ENCODE results near the gene RSPH4A.
A peak's percentile ranks its signal among the peaks of the same experiment; 100 is the strongest.
"Not testable (repeated sequence)": the region's sequence is repeated elsewhere in the genome, so short reads cannot be mapped to it uniquely, and the experiment has no call there.

RSPH4A gene
- long read RNA-seq, donor 1 = 0 reads
- long read RNA-seq, donor 2 = 0 reads
- long read RNA-seq, donor 3 = 0 reads
- long read RNA-seq, donor 4 = 0 reads
- long read RNA-seq, donor 5, partial matches to known transcripts = 0 of 1 reads
- long read RNA-seq, donor 5, other reads (novel, unspliced or antisense) = 0 of 1 reads
- long read RNA-seq, donor 6 = 0 reads
- long read RNA-seq, donor 7 = 0 reads
- long read RNA-seq, donor 8 = 0 reads

- peak; percentile 78 for DNase-seq
These were observed at the start of gene RSPH4A for GRCh38 chr6:116615937-116616736. TSS of gene RSPH4A (plus strand) at chr6:116616479. CDS start at chr6:116616624, 145 bp downstream.

- DNase-seq = no peak
These were observed 48.2 kb upstream of the RSPH4A start for GRCh38 chr6:116568111-116568510.

GRCh38 chr6:116568821-116569755 lies 47.2 kb upstream of the RSPH4A start:
- no peak for DNase-seq

- DNase-seq = peak; percentile 94
These were observed 45.2 kb upstream of the RSPH4A start, which contains the start of gene RWDD1 for GRCh38 chr6:116570856-116571682. TSS of gene RWDD1 (plus strand) at chr6:116571504. CDS start at chr6:116571583, 79 bp downstream.

- no peak for DNase-seq
These were observed 44.6 kb upstream of the RSPH4A start for GRCh38 chr6:116571683-116572000.

- DNase-seq = peak; percentile 40
These were observed 44.1 kb upstream of the RSPH4A start for GRCh38 chr6:116572162-116572561.

- no peak for DNase-seq
These were observed 41.1 kb upstream of the RSPH4A start for GRCh38 chr6:116575227-116575626.

- no peak for DNase-seq
These were observed 38.8 kb upstream of the RSPH4A start for GRCh38 chr6:116577486-116577885.

GRCh38 chr6:116578335-116578734 lies 37.9 kb upstream of the RSPH4A start:
- DNase-seq = no peak

GRCh38 chr6:116579143-116579542 lies 37.1 kb upstream of the RSPH4A start:
- no peak for DNase-seq

- no peak for DNase-seq
These were observed 36.1 kb upstream of the RSPH4A start for GRCh38 chr6:116580198-116580597.

- no peak for DNase-seq
These were observed 30.0 kb upstream of the RSPH4A start for GRCh38 chr6:116586276-116586675.

- DNase-seq = no peak
These were observed 29.5 kb upstream of the RSPH4A start for GRCh38 chr6:116586738-116587137.

- DNase-seq = no peak
These were observed 21.0 kb upstream of the RSPH4A start for GRCh38 chr6:116595247-116595646.

- DNase-seq = no peak
These were observed 19.5 kb upstream of the RSPH4A start for GRCh38 chr6:116596815-116597214.

- not testable (repeated sequence) for DNase-seq
These were observed 12.4 kb upstream of the RSPH4A start for GRCh38 chr6:116603916-116604315.

GRCh38 chr6:116604868-116605267 lies 11.4 kb upstream of the RSPH4A start:
- DNase-seq = not testable (repeated sequence)

- no peak for DNase-seq
These were observed 10.3 kb upstream of the RSPH4A start for GRCh38 chr6:116605935-116606334.

GRCh38 chr6:116611056-116611455 lies 5.2 kb upstream of the RSPH4A start:
- no peak for DNase-seq

GRCh38 chr6:116616737-116617053 lies 416 bp downstream of the RSPH4A start:
- DNase-seq = no peak

- DNase-seq = no peak
These were observed 7.9 kb downstream of the RSPH4A start for GRCh38 chr6:116624036-116624805.

All from right kidney (tissue), 9 donors.